BLaER1 (cell line): ENCODE results near the gene COL10A1.

Experiments
- H3K27ac ChIP-seq: shearing (Covaris generic); formaldehyde crosslinking; 2 replicates; pipeline ENCODE4 v1.8.1; 2022
- H3K27me3 ChIP-seq: shearing (Covaris generic); formaldehyde crosslinking; 2 replicates; pipeline ENCODE4 v1.8.1; 2022
- H3K36me3 ChIP-seq: shearing (Covaris generic); formaldehyde crosslinking; 2 replicates; pipeline ENCODE4 v1.8.1; 2022
- H3K4me1 ChIP-seq: shearing (Covaris generic); formaldehyde crosslinking; 2 replicates; pipeline ENCODE4 v1.8.1; 2022
- H3K4me2 ChIP-seq: shearing (Covaris generic); formaldehyde crosslinking; 2 replicates; pipeline ENCODE4 v1.8.1; 2022
- H3K4me3 ChIP-seq: shearing (Covaris generic); formaldehyde crosslinking; 2 replicates; pipeline ENCODE4 v1.8.1; 2022
- H3K9ac ChIP-seq: shearing (Covaris generic); formaldehyde crosslinking; 2 replicates; pipeline ENCODE4 v1.8.1; 2022
- H3K9me3 ChIP-seq: shearing (Covaris generic); formaldehyde crosslinking; 2 replicates; pipeline ENCODE4 v1.8.1; 2022
- H4K20me1 ChIP-seq: shearing (Covaris generic); formaldehyde crosslinking; 2 replicates; pipeline ENCODE4 v1.8.1; 2022
- Cebpa-rat ChIP-seq: shearing (Covaris generic); IDR thresholded peaks from 2 replicates; pipeline ENCODE4 v1.8.1; 2022

COL10A1 gene

DNA sequence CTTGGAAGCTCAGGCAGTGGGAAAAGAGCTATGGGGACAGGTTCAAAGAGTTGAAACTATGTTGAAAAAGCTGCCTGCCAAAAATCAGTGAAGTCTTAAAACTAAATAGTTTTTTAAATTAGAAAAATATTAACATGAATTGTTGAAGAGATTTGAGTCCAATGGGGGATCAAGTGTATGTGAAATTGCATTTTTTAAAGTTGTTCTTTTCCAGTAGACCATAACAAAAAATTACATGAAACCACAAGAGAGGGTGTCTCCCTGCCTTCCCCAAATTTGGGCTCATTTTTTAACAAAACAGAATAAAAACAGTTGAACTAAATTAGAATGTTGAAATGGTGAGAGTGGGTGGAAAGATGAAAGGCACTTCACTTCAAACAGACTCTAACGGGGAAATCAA is 31.5 kb upstream of the COL10A1 start:
- H3K4me2 ChIP-seq, result no peak overlapping the region
- no peaks in the 10 kb centered on the region for H3K27me3 ChIP-seq
- no peaks in the 10 kb centered on the region for H4K20me1 ChIP-seq
- H3K4me1 ChIP-seq, result no peaks in the 10 kb centered on the region
- H3K4me3 ChIP-seq, result no peak overlapping the region
- H3K27ac ChIP-seq, result no peak overlapping the region
- TF ChIP-seq Cebpa-rat, result no peak
- no peaks in the 10 kb centered on the region for H3K36me3 ChIP-seq
- H3K9me3 ChIP-seq, result no peaks in the 10 kb centered on the region
- no peak overlapping the region for H3K9ac ChIP-seq

DNA sequence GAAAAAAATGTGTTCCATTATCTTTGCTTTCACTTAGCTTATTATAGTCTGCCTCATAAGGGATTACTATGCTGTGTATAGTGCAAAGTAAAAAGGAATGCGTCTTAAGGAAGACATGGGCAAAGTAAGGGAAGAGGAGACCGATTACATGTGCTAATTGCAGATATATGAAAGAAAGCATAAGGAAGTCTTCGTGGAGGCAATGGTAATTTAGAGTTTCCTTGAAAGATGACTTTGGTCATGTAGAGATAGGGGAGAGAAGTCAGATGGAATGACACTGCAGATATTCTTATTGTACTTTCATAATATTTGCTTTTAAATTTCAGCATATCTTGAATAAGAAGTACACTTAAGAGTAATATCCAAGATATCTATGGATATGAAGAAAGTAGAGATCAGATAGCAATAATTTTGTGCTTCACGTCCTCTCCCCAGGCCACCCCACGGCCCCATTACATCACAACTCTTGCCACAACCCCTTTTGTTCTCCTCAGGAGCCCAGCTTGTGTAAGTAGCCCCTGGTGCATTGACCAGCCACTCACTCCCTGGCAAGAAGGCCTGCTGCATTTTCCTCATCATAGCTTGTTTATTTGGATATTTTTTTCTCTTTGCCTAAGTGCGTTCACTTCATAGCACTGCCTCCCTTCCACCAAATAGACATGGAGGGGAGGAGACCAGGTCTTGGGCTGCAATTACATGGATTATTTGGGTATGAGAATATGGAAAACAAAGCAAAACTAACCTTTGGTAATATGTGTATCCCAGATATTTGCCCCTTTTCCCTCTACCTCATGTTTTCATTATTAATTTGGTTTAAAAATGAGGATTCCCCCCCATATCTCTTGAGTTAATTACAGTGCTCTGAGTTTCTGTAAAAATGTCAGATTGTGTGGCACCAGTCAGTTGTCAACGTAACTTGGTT is 30.7 kb upstream of the COL10A1 start:
- no peaks in the 10 kb centered on the region for H3K4me1 ChIP-seq
- no peaks in the 10 kb centered on the region for H3K27me3 ChIP-seq
- TF ChIP-seq Cebpa-rat, result no peak
- H3K4me3 ChIP-seq, result no peak overlapping the region
- no peaks in the 10 kb centered on the region for H3K9me3 ChIP-seq
- H3K36me3 ChIP-seq, result no peaks in the 10 kb centered on the region
- H3K4me2 ChIP-seq, result no peak overlapping the region
- H3K27ac ChIP-seq, result no peak overlapping the region
- H3K9ac ChIP-seq, result no peak overlapping the region
- H4K20me1 ChIP-seq, result no peaks in the 10 kb centered on the region

DNA sequence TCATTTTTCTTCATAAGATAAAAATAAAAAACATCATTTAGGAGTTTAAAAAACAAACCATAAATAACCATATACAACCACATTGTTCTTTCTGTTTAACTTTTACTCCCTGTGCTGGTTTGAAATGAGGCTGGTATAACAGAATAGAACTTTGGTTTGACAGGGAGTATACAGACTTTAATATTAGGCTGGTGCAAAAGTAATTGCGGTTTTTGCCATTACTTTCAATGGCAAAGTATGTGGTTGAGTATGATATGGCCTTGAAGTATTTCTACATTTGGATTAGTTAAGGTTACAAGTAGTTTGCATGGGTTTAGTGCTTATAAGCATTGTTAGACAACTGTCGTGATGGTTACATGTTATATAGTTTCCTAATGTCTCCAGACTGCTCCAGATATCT is 29.0 kb upstream of the COL10A1 start:
- H4K20me1 ChIP-seq, result no peaks in the 10 kb centered on the region
- no peak overlapping the region for H3K27ac ChIP-seq
- H3K9ac ChIP-seq, result no peak overlapping the region
- H3K4me1 ChIP-seq, result no peaks in the 10 kb centered on the region
- no peak overlapping the region for H3K4me3 ChIP-seq
- no peak overlapping the region for H3K4me2 ChIP-seq
- no peaks in the 10 kb centered on the region for H3K27me3 ChIP-seq
- no peaks in the 10 kb centered on the region for H3K9me3 ChIP-seq
- no peak for TF ChIP-seq Cebpa-rat
- no peaks in the 10 kb centered on the region for H3K36me3 ChIP-seq

DNA sequence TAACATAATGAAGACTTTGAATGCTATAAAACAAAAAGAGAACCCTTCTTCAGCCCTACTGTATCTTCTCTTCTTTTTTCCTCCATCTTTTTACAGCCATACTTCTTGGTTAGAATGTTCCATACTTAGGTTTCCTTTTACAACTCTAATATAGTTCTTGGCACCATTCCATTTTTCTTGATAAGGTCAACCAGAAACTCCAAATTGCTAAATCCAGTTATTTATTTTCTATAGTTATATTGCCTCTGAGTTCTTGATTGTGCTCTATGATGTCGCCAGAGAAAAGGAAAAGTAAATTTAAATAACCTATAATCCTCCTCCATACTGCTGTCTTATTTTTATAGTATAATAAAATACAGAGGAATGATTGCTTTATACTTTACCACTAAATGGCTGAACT is 26.7 kb upstream of the COL10A1 start:
- Histone ChIP-seq H3K36me3 (no peaks in the 10 kb centered on the region), H3K27ac (no peak overlapping the region), H3K4me1 (no peaks in the 10 kb centered on the region), H4K20me1 (no peaks in the 10 kb centered on the region), H3K9ac (no peak overlapping the region), H3K4me2 (no peak overlapping the region), H3K27me3 (no peaks in the 10 kb centered on the region), H3K9me3 (no peaks in the 10 kb centered on the region), H3K4me3 (no peak overlapping the region)
- no peak for TF ChIP-seq Cebpa-rat

DNA sequence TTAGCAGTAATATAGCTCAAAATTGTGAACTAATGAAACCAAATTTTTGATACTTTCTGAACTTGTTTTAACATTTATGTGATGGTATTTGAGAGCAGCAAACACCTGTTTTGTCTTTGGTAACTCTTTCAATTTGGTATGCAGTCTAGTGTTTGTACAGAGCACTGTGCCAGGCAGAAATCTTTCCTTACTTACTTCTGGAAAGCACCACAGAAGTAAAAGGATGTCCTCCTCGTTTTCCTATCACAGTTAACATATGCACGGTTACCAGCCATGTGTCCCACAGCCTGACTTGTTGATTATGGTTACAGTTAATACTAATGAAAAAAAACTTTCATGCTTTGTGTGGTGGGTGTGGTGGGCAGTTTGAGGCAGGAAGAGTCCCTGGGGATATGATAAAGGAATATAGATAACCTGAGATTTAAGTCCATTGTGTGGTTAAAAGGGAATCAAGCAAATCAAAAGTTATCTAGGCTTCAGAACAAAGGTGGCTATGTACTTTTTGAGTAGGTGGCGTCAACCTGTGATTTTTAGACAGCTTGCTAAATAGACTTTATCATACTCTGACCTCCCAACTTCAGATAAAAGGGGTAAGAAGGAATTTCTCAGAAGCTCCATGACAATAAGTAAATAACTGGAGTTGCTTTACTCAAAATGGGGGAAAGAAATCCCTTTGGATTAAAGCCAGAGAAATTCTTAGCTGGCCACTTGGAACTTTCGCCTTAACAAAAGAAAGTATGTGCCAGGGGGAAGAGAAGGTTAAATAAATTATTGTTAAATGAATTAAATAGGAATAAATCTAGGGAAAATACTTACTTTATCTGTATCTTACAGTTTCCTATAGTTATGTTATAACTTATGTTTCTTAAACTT is 20.1 kb upstream of the COL10A1 start:
- TF ChIP-seq Cebpa-rat, result no peak
- Histone ChIP-seq H3K9ac (no peak overlapping the region), H3K27ac (no peak overlapping the region), H3K9me3 (no peaks in the 10 kb centered on the region), H3K4me1 (peaks cover 8% of the 10 kb centered on the region; the same call in 1 of the 2 replicates), H4K20me1 (no peaks in the 10 kb centered on the region), H3K4me2 (no peak overlapping the region), H3K36me3 (no peaks in the 10 kb centered on the region), H3K4me3 (no peak overlapping the region), H3K27me3 (no peaks in the 10 kb centered on the region)

DNA sequence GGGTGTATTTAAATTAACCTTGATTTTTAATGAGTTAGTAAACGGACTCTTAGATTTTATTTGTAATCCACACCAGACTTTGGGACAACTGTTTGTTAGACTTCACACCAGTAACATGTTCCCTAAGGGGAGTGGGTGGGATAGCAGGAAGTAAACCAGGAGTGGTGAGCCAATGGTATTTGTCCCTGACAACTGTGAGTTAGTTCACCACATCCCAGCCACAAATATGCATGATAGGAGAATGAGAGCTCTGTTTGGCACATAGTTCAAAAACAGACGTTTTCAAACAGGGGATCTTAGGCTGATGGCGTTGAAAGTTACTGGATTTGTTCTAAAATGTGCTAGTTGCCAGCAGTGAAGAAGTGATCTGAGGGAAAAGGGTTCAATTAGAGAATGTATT is 18.7 kb upstream of the COL10A1 start:
- no peaks in the 10 kb centered on the region for H4K20me1 ChIP-seq
- no peak overlapping the region for H3K4me2 ChIP-seq
- TF ChIP-seq Cebpa-rat, result no peak
- H3K36me3 ChIP-seq, result no peaks in the 10 kb centered on the region
- no peaks in the 10 kb centered on the region for H3K27me3 ChIP-seq
- no peak overlapping the region for H3K9ac ChIP-seq
- no peak overlapping the region for H3K4me3 ChIP-seq
- peaks cover 8% of the 10 kb centered on the region; the same call in 1 of the 2 replicates for H3K4me1 ChIP-seq
- no peak overlapping the region for H3K27ac ChIP-seq
- H3K9me3 ChIP-seq, result no peaks in the 10 kb centered on the region

DNA sequence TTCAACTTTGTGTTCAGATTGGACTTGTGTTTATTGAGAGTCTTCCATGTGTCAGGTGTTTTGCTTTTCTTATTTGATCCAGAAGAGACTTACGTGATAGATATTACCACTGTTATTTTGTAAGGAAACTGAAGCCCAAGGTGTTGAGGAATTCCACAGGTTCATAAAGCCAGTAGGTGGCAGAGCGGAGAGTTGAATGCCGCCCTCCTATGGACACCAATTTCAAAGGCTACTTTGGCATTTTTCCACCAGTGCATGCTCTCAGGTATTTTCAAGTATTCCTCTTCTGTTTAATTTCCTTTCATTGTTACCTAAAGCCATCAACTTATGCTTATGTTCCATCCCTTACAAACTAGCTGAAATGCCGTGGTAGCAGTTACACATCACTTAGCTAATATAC is 14.0 kb upstream of the COL10A1 start:
- no peak overlapping the region for H3K27ac ChIP-seq
- peaks cover 8% of the 10 kb centered on the region; the same call in 1 of the 2 replicates for H3K4me1 ChIP-seq
- no peak overlapping the region for H3K4me2 ChIP-seq
- H3K9ac ChIP-seq, result no peak overlapping the region
- no peaks in the 10 kb centered on the region for H3K9me3 ChIP-seq
- H3K36me3 ChIP-seq, result no peaks in the 10 kb centered on the region
- no peak overlapping the region for H3K4me3 ChIP-seq
- TF ChIP-seq Cebpa-rat, result no peak
- H4K20me1 ChIP-seq, result no peaks in the 10 kb centered on the region
- H3K27me3 ChIP-seq, result no peaks in the 10 kb centered on the region

DNA sequence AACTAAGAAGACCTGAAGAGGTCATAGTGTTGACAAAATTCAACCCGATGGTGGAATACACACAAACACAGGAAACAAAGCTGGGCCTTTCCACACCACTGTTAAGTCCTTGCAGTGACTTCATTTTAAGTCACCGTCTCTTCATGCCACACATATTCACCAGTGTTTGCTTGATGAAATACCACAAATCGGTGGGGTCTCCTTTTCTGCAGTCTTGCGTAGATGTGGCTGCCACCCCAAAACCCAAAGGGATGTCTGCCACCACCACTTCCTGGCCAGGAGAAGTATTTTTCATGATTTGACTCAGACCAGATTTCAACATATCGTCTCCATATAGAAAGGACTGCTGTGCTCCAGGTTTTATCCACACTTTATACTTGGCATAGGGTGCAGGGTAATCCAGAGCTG is 11.0 kb upstream of the COL10A1 start:
- Histone ChIP-seq H3K4me1 (no peaks in the 10 kb centered on the region), H3K27ac (no peak overlapping the region), H3K4me2 (no peak overlapping the region), H3K9me3 (no peaks in the 10 kb centered on the region), H3K4me3 (no peak overlapping the region), H3K36me3 (no peaks in the 10 kb centered on the region), H3K9ac (no peak overlapping the region), H3K27me3 (no peaks in the 10 kb centered on the region), H4K20me1 (no peaks in the 10 kb centered on the region)
- no peak for TF ChIP-seq Cebpa-rat

DNA sequence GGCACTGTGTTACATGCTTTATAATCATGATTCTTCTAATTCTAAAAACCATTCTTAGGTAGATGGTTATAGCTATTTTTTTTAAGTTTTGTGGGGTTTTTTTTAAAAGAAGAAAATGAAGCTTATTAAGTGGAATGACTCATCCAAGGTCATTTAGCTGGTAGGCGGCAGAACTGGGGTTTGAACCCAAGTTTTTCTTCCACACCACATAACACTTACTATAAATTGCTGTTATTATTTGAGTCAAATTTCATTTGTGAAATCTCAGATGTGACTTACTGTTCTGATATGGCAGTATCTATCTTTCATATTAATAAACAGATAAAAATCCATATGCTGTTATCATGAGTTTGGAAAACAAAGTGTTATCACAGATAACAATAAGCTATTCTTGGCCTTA is 10.4 kb upstream of the COL10A1 start:
- no peaks in the 10 kb centered on the region for H3K4me1 ChIP-seq

DNA sequence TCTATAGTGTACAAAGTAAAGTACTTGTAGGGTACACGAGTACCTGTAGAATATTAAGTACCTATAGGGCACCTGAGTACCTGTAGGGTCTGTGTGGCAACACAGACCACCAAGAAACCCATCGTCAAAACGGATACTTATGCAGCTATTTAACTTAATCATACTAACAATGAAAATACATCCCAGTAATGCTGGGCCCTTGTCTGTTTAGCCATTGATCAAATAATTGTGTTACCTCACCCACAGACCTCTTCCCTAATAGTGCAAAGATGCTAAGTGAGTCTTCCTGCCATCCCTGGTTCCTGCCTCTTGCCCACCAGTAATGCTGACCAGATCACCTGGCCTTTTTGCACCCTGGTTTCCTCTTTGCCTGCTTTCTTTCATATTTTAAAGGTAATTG is 7.5 kb upstream of the COL10A1 start:
- no peak overlapping the region for H3K4me3 ChIP-seq
- TF ChIP-seq Cebpa-rat, result no peak
- no peaks in the 10 kb centered on the region for H3K4me1 ChIP-seq
- no peak overlapping the region for H3K9ac ChIP-seq
- H3K27ac ChIP-seq, result no peak overlapping the region
- H3K36me3 ChIP-seq, result no peaks in the 10 kb centered on the region
- H4K20me1 ChIP-seq, result no peaks in the 10 kb centered on the region
- no peaks in the 10 kb centered on the region for H3K9me3 ChIP-seq
- no peaks in the 10 kb centered on the region for H3K27me3 ChIP-seq
- H3K4me2 ChIP-seq, result no peak overlapping the region

More for the DNA sequence above, 10.4 kb upstream of the COL10A1 start:
- no peaks in the 10 kb centered on the region for H3K9me3 ChIP-seq
- no peak overlapping the region for H3K9ac ChIP-seq
- H3K27ac ChIP-seq, result no peak overlapping the region
- no peaks in the 10 kb centered on the region for H3K27me3 ChIP-seq
- no peak overlapping the region for H3K4me2 ChIP-seq
- no peaks in the 10 kb centered on the region for H4K20me1 ChIP-seq
- TF ChIP-seq Cebpa-rat, result no peak
- H3K4me3 ChIP-seq, result no peak overlapping the region
- no peaks in the 10 kb centered on the region for H3K36me3 ChIP-seq
